Measurements from ENCODE around the gene GSG1L. TPM values are rescaled to one million over a fixed set of nuclear protein-coding genes. Genes with fewer than 3 reads are reported as not detected.

The GSG1L gene
- total and polyA plus RNA-seq, 9 of the 15 experiments (the other 6 are each of a cell fraction or from before 2014, with no cell fraction given) = not detected

GRCh38 chr16:27778926-27779570, 284.5 kb downstream of the GSG1L start:
- DNase-seq (ENCODE audit: extremely low read depth in 1 of 4, low spot score in 3 of 4) (no peak), FAIRE-seq (no peak), ATAC-seq (no peak)
- intact Hi-C loops (cut with micrococcal nuclease) = no loop called here
- Histone ChIP-seq H3K36me3 (ENCODE audit: control insufficient read depth, insufficient read depth, low read length) (no peaks in the 10 kb centered on the region), H3K27ac (ENCODE audit: extremely low read depth, low read depth, low read length) (no peak overlapping the region), H3K4me3 (no peak overlapping the region), H3K9me1 (ENCODE audit: control insufficient read depth, insufficient read depth, low read length) (no peaks in the 10 kb centered on the region), H4K20me1 (replicated peaks; ENCODE audit: control insufficient read depth, insufficient read depth, low read length) (peaks cover 2% of the 10 kb centered on the region), H2AFZ (ENCODE audit: low read depth, low read length) (no peak overlapping the region), H3K4me2 (ENCODE audit: insufficient read depth, low read length) (no peak overlapping the region), H3K4me1 (replicated peaks in 1 of 2; ENCODE audit: control insufficient read depth in 2 of 2, insufficient read depth in 2 of 2, low read length in 2 of 2) (peaks cover 0 to 19% of the 10 kb centered on the region in 2 experiments; a peak in 2 of 5 replicates), H3K79me2 (ENCODE audit: control insufficient read depth, insufficient read depth, low read length) (no peaks in the 10 kb centered on the region), H3K9me3 (replicated peaks; ENCODE audit: control insufficient read depth, insufficient read depth, low read depth, low read length) (no peaks in the 10 kb centered on the region), H3K9ac (ENCODE audit: insufficient read depth in 1 of 2, low read depth in 2 of 2, low read length in 2 of 2) (no peak overlapping the region), H3K27me3 (ENCODE audit: control insufficient read depth in 2 of 2, insufficient read depth in 2 of 2, low read length in 2 of 2) (peaks cover 9 to 57% of the 10 kb centered on the region in 2 experiments; a peak in 4 of 5 replicates)
- 21% methylated on average over 9 of the region's 10 CpGs for WGBS (ENCODE audit: insufficient coverage, low coverage, missing lambda C conversion rate)
- POLR2A ChIA-PET = interaction anchor here (0.8 kb wide), 1 partner anchor 10 kb away, joined by 3 read pairs; no protein-coding TSS in a partner anchor
- BruUV-seq (replicated peaks) = no TSS peak
- in situ Hi-C loops (cut with MboI) = no loop called here
- no peak for TF ChIP-seq ZFP36 (IDR thresholded peaks at IDR 0.05; ENCODE audit: low read depth, low read length, partially characterized antibody)
- no peak for TF ChIP-seq CEBPB (tag; IDR thresholded peaks at IDR 0.05)
- no peak for TF ChIP-seq RAD21 (CRISPR knock-in tag; conservative IDR thresholded peaks at IDR 0.05 in 1 of 2, IDR thresholded peaks at IDR 0.05 in 1 of 2)
- TF ChIP-seq ZNF174 (CRISPR knock-in tag; IDR thresholded peaks at IDR 0.05) = no peak
- no peak for TF ChIP-seq SMARCE1 (IDR thresholded peaks at IDR 0.05)
- no peak for TF ChIP-seq NRF1 (conservative IDR thresholded peaks at IDR 0.05 in 1 of 2, IDR thresholded peaks at IDR 0.05 in 1 of 2)
- TF ChIP-seq ETV5 (CRISPR knock-in tag; IDR thresholded peaks at IDR 0.05; ENCODE audit: low read depth) = no peak
- TF ChIP-seq SRSF7 (optimal IDR thresholded peaks at IDR 0.05; ENCODE audit: low read depth, low read length) = no peak
- TF ChIP-seq PHF20 (IDR thresholded peaks at IDR 0.05; ENCODE audit: partially characterized antibody) = no peak
- TF ChIP-seq POLR3G (IDR thresholded peaks at IDR 0.05; ENCODE audit: extremely low read depth, insufficient read length, insufficient replicate concordance) = no peak
- no peak for TF ChIP-seq NFE2 (IDR thresholded peaks at IDR 0.05; ENCODE audit: low read depth)
- TF ChIP-seq ZNF280A (IDR thresholded peaks at IDR 0.05; ENCODE audit: low read depth, partially characterized antibody) = no peak
- no peak for TF ChIP-seq CREBBP (IDR thresholded peaks at IDR 0.05; ENCODE audit: low read depth, low read length)
- TF ChIP-seq ZNF212 (CRISPR knock-in tag; IDR thresholded peaks at IDR 0.05) = no peak
- CTCF ChIA-PET (ENCODE audit: low intra/inter-chr PET ratio) = no interaction called here

Measured in K562 (cell line).